ENCODE results near the gene PTGR3. TPM values are rescaled to one million over a fixed set of nuclear protein-coding genes. Genes with fewer than 3 reads are reported as not detected.

PTGR3 gene
- total RNA-seq, 3 donors from 2014 or later: 47.6 to 61.4 (median 57.1) TPM

- no peak overlapping the region for H3K4me3 ChIP-seq
- peaks cover 2% of the 10 kb centered on the region for H3K4me1 ChIP-seq (ENCODE audit: low read depth)
- intact Hi-C loops (cut with DNase I, micrococcal nuclease): no loop called here
- DNase-seq (no peak), ATAC-seq (no peak)
- TF ChIP-seq, protein P1, sequence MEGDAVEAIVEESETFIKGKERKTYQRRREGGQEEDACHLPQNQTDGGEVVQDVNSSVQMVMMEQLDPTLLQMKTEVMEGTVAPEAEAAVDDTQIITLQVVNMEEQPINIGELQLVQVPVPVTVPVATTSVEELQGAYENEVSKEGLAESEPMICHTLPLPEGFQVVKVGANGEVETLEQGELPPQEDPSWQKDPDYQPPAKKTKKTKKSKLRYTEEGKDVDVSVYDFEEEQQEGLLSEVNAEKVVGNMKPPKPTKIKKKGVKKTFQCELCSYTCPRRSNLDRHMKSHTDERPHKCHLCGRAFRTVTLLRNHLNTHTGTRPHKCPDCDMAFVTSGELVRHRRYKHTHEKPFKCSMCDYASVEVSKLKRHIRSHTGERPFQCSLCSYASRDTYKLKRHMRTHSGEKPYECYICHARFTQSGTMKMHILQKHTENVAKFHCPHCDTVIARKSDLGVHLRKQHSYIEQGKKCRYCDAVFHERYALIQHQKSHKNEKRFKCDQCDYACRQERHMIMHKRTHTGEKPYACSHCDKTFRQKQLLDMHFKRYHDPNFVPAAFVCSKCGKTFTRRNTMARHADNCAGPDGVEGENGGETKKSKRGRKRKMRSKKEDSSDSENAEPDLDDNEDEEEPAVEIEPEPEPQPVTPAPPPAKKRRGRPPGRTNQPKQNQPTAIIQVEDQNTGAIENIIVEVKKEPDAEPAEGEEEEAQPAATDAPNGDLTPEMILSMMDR (IDR thresholded peaks at IDR 0.05): no peak
- H3K36me3 ChIP-seq (ENCODE audit: low read depth): no peaks in the 10 kb centered on the region
- no peaks in the 10 kb centered on the region for H3K9me3 ChIP-seq
Measured at GRCh38 chr18:75241705-75242104, 32.8 kb upstream of the PTGR3 start.

DNA sequence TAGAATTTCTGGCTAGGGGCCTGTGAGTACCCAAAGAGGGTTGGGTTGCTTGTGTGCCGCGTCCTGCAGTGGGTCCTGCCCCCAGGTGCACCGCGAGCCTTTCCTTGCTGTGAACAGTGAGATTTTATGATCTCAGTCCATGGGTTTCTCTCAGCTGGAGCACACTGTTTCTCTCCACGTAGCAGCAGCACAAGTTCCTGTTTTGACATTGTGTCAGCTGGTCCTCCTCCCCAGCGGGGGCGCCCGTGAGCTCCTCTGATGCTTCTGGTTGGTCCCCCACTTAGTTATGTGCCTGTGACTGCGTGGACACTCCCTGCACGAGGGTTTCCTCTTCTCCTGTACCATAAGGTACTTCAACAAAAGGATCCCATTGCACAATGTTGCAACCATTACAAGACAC, 31.5 kb upstream of the PTGR3 start:
- no peak overlapping the region for H3K4me3 ChIP-seq
- no peak for DNase-seq
- H3K36me3 ChIP-seq (ENCODE audit: low read depth): no peaks in the 10 kb centered on the region
- intact Hi-C loops (cut with DNase I, micrococcal nuclease): no loop called here
- H3K9me3 ChIP-seq: no peaks in the 10 kb centered on the region
- ATAC-seq: no peak
- TF ChIP-seq, protein P1 (IDR thresholded peaks at IDR 0.05): no peak
- H3K4me1 ChIP-seq (ENCODE audit: low read depth): peaks cover 2% of the 10 kb centered on the region

DNA sequence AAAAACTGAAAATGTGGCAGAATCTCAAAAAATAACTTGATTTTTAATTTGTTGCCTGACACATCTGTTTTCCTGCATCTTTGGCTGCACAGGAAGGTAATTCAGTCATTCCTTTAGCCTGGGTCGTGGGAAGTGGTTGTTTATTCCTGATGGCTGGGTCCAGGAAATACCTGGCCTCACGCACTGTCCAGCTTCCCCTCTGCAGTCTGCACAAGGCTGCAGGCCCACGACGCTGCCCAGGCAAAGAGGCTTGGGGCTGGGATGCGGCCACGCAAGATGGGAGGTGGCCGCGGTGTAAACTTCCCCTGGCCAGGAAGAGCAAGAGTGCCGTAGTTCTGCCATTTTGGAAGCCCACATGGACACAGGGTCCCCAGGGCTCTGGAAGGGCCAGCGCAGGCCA, 29.8 kb upstream of the PTGR3 start:
- Histone ChIP-seq H3K36me3 (ENCODE audit: low read depth) (no peaks in the 10 kb centered on the region), H3K4me1 (ENCODE audit: low read depth) (peaks cover 2% of the 10 kb centered on the region), H3K4me3 (no peak overlapping the region), H3K9me3 (no peaks in the 10 kb centered on the region)
- intact Hi-C loops (cut with DNase I, micrococcal nuclease): no loop called here
- DNase-seq (no peak), ATAC-seq (no peak)
- TF ChIP-seq, protein P1 (IDR thresholded peaks at IDR 0.05): no peak

- DNase-seq (no peak), ATAC-seq (no peak)
- intact Hi-C loops (cut with DNase I, micrococcal nuclease): no loop called here
- peaks cover 2% of the 10 kb centered on the region for H3K4me1 ChIP-seq (ENCODE audit: low read depth)
- no peaks in the 10 kb centered on the region for H3K9me3 ChIP-seq
- TF ChIP-seq, protein P1 (IDR thresholded peaks at IDR 0.05): no peak
- no peak overlapping the region for H3K4me3 ChIP-seq
- no peaks in the 10 kb centered on the region for H3K36me3 ChIP-seq (ENCODE audit: low read depth)
Measured at GRCh38 chr18:75238100-75238499, 29.2 kb upstream of the PTGR3 start.

DNA sequence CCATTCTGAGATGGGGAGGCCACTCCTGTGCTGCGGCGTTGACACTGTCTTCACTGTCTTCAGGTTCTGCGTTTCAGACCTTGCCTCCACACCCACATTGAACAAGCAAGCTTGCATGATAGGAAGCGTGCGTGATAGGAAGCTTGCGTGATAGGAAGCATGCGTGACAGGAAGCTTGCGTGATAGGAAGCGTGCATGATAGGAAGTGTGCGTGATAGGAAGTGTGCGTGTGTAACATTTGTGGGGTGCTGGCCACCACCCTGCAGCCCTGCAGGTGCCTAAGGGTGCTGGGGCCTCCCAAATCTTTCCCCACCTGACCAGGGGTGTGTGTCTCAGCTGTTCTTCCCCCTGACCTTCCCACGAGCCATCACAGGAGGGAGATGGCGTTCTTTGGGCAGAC, 27.0 kb upstream of the PTGR3 start:
- TF ChIP-seq, protein P1 (IDR thresholded peaks at IDR 0.05): no peak
- DNase-seq (no peak), ATAC-seq (no peak)
- no peak overlapping the region for H3K4me3 ChIP-seq
- intact Hi-C loops (cut with DNase I, micrococcal nuclease): no loop called here
- H3K36me3 ChIP-seq (ENCODE audit: low read depth): no peaks in the 10 kb centered on the region
- no peaks in the 10 kb centered on the region for H3K9me3 ChIP-seq
- no peaks in the 10 kb centered on the region for H3K4me1 ChIP-seq (ENCODE audit: low read depth)

GRCh38 chr18:75234901-75235300, 26.0 kb upstream of the PTGR3 start:
- no peak overlapping the region for H3K4me3 ChIP-seq
- no peaks in the 10 kb centered on the region for H3K36me3 ChIP-seq (ENCODE audit: low read depth)
- DNase-seq (no peak), ATAC-seq (no peak)
- H3K9me3 ChIP-seq: no peaks in the 10 kb centered on the region
- TF ChIP-seq, protein P1 (IDR thresholded peaks at IDR 0.05): no peak
- intact Hi-C loops (cut with DNase I, micrococcal nuclease): no loop called here
- no peaks in the 10 kb centered on the region for H3K4me1 ChIP-seq (ENCODE audit: low read depth)
